IMR-90 (cell line): ENCODE measurements around the gene MDM2.

ENCODE experiments used
- BHLHE40 ChIP-seq: fragments of 150-350 bp; IDR thresholded peaks from 2 replicates; pipeline ENCODE4 v1.6.1; 2016; ENCODE audit warnings: mild to moderate bottlenecking, low read depth, low read length
- CEBPB ChIP-seq: IDR thresholded peaks from 2 replicates; pipeline ENCODE4 v1.6.1; 2012; ENCODE audit warnings: low read depth, low read length, improper control_type of control experiment
- FOS ChIP-seq: fragments of 150-350 bp; IDR thresholded peaks from 2 replicates; pipeline ENCODE4 v1.6.1; 2016; ENCODE audit warnings: low read depth, low read length
- POLR2A ChIP-seq: IDR thresholded peaks from 2 replicates; pipeline ENCODE4 v1.6.1; 2012; ENCODE audit warnings: mild to moderate bottlenecking, low read depth, low read length
- RCOR1 ChIP-seq: IDR thresholded peaks from 2 replicates; pipeline ENCODE4 v1.6.1; 2012; ENCODE audit warnings: mild to moderate bottlenecking, low read length, improper control_type of control experiment; ENCODE audit not compliant: insufficient replicate concordance
- RFX5 ChIP-seq: IDR thresholded peaks from 2 replicates; pipeline ENCODE4 v1.8.0; 2012; ENCODE audit warnings: low read depth, mild to moderate bottlenecking, low read length, moderate library complexity
- TF ChIP-seq, protein P1 (sequence below): conservative IDR thresholded peaks from 2 replicates; pipeline ENCODE4 v1.5.1; 2012; ENCODE audit warnings: mild to moderate bottlenecking, low read depth, low read length, improper control_type of control experiment
- TF ChIP-seq, protein P2 (sequence below): fragments of 150-350 bp; IDR thresholded peaks from 2 replicates; pipeline ENCODE4 v1.6.1; 2017; ENCODE audit warnings: mild to moderate bottlenecking, antibody characterized with exemption, low read length, low read depth

DNA sequence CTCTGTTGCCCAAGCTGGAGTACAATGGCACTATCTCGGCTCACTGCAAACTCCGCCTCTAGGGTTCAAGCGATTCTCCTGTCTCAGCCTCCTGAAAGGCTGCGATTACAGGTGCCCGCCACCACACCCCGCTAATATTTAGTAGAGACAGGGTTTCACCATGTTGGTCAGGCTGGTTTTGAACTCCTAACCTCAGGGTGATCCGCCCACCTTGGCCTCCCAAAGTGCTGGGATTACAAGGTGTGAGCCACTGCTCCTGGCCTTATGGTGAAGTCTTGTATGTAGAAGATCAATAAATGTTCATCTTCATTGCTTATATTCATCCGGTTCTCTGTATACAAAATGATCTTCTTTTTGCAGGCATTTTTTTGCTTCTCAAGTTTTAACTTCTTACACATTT, 47.8 kb downstream of the MDM2 start:
- TF ChIP-seq, protein P1, sequence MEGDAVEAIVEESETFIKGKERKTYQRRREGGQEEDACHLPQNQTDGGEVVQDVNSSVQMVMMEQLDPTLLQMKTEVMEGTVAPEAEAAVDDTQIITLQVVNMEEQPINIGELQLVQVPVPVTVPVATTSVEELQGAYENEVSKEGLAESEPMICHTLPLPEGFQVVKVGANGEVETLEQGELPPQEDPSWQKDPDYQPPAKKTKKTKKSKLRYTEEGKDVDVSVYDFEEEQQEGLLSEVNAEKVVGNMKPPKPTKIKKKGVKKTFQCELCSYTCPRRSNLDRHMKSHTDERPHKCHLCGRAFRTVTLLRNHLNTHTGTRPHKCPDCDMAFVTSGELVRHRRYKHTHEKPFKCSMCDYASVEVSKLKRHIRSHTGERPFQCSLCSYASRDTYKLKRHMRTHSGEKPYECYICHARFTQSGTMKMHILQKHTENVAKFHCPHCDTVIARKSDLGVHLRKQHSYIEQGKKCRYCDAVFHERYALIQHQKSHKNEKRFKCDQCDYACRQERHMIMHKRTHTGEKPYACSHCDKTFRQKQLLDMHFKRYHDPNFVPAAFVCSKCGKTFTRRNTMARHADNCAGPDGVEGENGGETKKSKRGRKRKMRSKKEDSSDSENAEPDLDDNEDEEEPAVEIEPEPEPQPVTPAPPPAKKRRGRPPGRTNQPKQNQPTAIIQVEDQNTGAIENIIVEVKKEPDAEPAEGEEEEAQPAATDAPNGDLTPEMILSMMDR: no peak
- TF ChIP-seq CEBPB: no peak
- TF ChIP-seq RCOR1: no peak
- no peak for TF ChIP-seq POLR2A
- TF ChIP-seq, protein P2, sequence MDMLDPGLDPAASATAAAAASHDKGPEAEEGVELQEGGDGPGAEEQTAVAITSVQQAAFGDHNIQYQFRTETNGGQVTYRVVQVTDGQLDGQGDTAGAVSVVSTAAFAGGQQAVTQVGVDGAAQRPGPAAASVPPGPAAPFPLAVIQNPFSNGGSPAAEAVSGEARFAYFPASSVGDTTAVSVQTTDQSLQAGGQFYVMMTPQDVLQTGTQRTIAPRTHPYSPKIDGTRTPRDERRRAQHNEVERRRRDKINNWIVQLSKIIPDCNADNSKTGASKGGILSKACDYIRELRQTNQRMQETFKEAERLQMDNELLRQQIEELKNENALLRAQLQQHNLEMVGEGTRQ: no peak
- TF ChIP-seq FOS: no peak
- TF ChIP-seq BHLHE40: no peak
- TF ChIP-seq RFX5: no peak
